Activated CD4-positive, alpha-beta T cell treated with anti-CD3 and anti-CD28 coated beads for 48 hours (primary cell): ENCODE data around the gene TRIM63.

Experiments
- DNase-seq: peaks from one replicate; pipeline ENCODE4 v3.0.0-alpha.2; 2020

TRIM63 gene

GRCh38 chr1:26032656-26033357 is 34.6 kb downstream of the TRIM63 start:
- no peak for DNase-seq

GRCh38 chr1:26031611-26032220 is 35.7 kb downstream of the TRIM63 start:
- no peak for DNase-seq

- no peak for DNase-seq
Observed at GRCh38 chr1:26031196-26031595, 36.2 kb downstream of the TRIM63 start.

- no peak for DNase-seq
Observed at GRCh38 chr1:26029864-26030481, 37.5 kb downstream of the TRIM63 start.

GRCh38 chr1:26029054-26029863 is 38.2 kb downstream of the TRIM63 start:
- DNase-seq, result no peak

GRCh38 chr1:26028490-26028980 is 38.9 kb downstream of the TRIM63 start:
- no peak for DNase-seq

GRCh38 chr1:26027716-26028489 is 39.5 kb downstream of the TRIM63 start:
- peak; percentile 44 for DNase-seq

- no peak for DNase-seq
Observed at GRCh38 chr1:26025517-26025916, 41.9 kb downstream of the TRIM63 start.

- no peak for DNase-seq
Observed at GRCh38 chr1:26025060-26025459, 42.4 kb downstream of the TRIM63 start.

GRCh38 chr1:26023826-26024225 is 43.6 kb downstream of the TRIM63 start:
- no peak for DNase-seq

- DNase-seq, result no peak
Observed at GRCh38 chr1:26023009-26023408, 44.4 kb downstream of the TRIM63 start.

GRCh38 chr1:26022404-26022779 is 45.0 kb downstream of the TRIM63 start:
- DNase-seq, result no peak

GRCh38 chr1:26021647-26022403 is 45.6 kb downstream of the TRIM63 start, which contains the start of gene EXTL1:
EXTL1 (plus strand) TSS chr1:26021775; CDS start chr1:26022647, 872 bp downstream.
- DNase-seq, result no peak

- no peak for DNase-seq
Observed at GRCh38 chr1:26020941-26021646, 46.3 kb downstream of the TRIM63 start.

GRCh38 chr1:26020330-26020768 is 47.1 kb downstream of the TRIM63 start:
- no peak for DNase-seq

- no peak for DNase-seq
Observed at GRCh38 chr1:26019641-26020315, 47.7 kb downstream of the TRIM63 start.

- no peak for DNase-seq
Observed at GRCh38 chr1:26017606-26018005, 49.8 kb downstream of the TRIM63 start.

- no peak for DNase-seq
Observed at GRCh38 chr1:26016953-26017545, 50.4 kb downstream of the TRIM63 start.

- DNase-seq, result no peak
Observed at GRCh38 chr1:26016258-26016952, 51.0 kb downstream of the TRIM63 start.
